GM19395 (cell line): ENCODE data around the gene HTRA2.
"Not testable (repeated sequence)": the region's sequence is repeated elsewhere in the genome, so short reads cannot be mapped to it uniquely, and the experiment has no call there.

ENCODE experiments used
- ATAC-seq: cut with Tn5 transposase; IDR thresholded peaks from one replicate; pipeline ENCODE4 v1.9.1; 2021; ENCODE audit warnings: mild to moderate bottlenecking, moderate library complexity; ENCODE audit not compliant: unreplicated experiment

HTRA2 gene

DNA sequence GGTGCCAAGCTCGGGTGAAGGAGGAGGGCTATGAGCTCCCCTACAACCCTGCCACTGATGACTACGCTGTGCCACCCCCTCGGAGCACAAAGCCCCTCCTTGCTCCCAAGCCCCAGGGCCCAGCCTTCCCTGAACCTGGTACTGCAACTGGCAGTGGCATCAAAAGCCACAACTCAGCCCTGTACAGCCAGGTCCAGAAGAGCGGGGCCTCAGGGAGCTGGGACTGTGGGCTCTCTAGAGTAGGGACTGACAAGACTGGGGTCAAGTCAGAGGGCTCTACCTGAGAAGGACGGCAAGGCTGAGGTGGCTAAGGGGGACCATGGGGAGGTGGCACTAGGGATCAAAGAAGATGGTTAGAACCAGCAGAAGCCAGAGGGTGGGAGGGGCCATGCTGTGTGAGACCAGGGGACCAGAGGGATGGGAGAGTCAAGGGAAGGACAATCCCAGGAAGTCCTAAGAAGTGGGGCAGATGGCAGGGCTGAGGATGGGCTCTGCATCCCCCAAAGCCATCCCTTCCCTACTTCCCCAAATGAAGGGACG is 27.2 kb downstream of the HTRA2 start:
- no peak for ATAC-seq

DNA sequence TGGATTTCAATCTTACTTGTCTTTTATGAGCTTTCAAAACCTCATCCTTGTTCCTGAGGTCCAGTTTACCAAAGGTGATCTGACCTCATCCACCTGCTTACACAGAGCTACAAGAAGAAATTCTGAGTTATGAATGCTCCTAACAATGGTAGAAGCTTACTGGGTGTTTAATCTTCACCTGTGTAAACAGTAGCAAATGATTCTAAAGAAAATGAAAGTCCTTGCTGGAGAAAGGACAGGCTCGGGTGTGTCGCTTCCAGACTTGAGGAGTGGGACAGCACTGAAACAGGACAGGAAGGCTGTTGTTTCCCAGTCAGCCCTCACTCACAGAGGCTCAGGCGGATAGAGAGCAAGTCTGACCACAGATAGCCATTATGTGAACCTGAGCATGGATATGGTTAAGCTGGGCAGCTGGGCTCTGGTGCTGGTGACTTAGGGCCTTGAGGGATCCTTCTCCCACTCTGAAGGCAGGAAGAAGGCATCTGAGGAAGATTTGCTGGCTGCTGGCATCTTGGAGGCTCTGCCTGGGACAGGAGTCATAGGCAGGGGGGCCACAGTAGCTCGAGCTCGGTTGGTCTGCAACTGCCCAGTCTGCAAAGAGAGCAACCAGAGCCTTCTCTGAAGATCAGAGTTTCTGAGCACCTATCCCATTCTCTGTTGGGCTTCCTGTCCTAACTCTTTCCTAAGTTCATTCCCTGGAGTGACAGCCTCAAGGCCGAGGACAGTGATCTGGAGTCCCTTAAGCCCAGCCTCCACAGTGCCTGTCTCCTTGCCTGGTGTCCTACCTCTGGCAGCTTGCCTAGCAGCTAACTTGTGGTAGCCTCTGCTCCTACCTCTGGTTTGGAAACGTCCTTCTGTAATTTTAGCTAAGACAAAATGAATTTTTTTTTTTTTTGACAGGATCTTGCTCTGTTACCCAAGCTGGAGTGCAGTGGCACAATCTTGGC is 28.8 kb downstream of the HTRA2 start:
- ATAC-seq: no peak

DNA sequence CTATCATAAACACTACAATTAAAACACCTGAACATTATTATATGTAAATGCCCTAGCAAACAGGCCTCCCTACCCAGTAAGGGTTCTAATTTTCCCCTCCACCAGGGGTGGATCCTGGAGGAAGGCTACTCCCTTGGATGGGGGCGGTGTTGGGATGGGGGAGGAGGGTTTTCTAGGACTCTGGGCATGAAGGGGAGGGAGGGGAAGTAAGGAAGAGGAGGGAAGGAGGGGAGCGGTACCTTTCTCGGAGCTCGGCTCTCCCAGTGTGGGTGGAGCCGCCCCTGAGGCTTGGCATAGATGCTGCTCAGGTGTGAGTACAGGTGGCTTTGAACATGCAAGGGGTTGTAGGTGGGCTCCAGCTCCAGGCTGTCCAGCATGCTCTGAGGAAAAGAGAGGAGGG is 30.2 kb downstream of the HTRA2 start:
- ATAC-seq: no peak

DNA sequence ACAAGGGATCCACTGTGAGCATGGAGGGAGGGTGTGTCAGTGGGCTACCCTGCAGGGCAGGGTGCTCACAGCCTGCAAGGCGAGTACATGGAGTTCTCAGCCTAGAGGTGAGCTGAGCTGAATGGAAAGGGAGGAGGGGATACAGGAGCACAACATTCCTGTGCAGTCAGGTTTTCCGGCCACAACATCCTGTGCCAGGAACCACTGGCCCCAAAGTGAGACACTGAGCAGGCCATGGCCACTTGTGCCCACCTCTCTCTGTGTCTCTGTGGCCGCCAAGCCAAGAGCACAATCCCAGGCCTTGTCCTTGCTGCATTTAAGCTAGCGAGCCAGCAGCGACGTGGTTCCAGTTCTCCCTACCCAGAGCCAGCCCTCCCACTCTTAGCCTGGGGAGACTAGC is 30.9 kb downstream of the HTRA2 start:
- ATAC-seq: no peak

DNA sequence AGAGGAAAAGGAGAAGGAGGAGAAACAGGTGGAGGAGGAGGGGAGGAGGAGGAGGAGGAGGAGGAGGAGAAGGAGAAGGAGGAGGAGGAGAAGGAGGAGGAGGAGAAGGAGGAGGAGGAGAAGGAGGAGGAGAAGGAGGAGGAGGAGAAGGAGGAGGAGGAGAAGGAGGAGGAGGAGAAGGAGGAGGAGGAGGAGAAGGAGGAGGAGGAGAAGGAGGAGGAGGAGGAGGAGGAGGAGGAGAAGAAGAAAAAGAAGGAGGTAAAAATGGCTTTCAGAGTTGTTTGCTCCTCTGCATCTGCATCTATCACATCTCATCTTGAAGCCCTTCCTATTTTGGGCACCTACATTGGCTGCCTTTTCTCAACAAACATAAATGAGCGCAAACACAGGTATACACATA is 31.3 kb downstream of the HTRA2 start:
- not testable (repeated sequence) for ATAC-seq

DNA sequence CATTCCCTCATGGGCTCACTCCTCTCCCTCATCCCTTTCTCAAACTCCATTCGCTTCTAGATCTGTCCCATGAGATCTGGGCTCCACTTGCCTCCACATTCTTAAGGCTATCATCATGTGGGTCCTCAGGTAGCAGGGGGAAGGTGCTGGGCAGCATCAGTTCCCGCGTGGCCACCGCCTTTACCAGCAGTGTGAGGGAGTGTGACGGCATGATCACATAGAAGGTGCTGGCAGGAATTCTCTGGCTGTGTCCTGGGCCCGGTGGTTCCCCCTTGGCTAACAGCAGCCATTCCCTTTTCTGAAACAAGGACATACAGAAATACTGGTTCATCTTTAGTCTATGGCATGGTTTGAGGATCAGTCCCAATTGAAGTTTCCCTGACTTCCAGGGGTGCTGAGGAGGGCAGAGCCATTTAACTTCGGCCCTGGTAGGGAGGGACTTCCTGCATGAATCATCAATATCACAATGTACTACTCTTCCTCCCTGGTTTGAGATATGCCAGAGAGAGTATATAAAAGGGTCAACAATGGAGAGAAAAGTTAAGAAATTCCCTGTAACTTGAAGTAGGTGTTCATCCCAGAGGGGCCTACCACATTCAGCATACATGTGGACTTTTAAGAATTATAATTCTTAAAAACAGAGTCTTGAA is 32.5 kb downstream of the HTRA2 start:
- ATAC-seq: no peak

DNA sequence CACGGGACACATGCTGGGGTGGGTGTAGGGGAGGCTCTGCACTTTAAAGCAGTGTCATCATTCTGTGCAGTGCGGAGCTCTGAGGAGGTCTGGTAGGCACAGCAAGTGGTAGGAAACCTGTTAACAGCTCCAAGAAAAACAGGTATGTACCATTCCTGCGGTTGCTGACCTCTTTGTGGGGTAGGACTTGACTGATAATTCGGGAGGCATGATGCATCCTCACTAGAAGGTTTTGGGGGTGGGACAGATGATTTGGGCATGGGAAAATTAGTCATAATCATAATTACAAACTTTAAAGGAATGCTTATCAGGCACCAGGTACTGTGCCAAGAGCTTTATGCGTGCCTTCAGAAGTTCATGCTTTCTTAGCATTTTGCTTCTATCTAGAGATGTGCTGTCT is 34.5 kb downstream of the HTRA2 start:
- ATAC-seq: no peak

DNA sequence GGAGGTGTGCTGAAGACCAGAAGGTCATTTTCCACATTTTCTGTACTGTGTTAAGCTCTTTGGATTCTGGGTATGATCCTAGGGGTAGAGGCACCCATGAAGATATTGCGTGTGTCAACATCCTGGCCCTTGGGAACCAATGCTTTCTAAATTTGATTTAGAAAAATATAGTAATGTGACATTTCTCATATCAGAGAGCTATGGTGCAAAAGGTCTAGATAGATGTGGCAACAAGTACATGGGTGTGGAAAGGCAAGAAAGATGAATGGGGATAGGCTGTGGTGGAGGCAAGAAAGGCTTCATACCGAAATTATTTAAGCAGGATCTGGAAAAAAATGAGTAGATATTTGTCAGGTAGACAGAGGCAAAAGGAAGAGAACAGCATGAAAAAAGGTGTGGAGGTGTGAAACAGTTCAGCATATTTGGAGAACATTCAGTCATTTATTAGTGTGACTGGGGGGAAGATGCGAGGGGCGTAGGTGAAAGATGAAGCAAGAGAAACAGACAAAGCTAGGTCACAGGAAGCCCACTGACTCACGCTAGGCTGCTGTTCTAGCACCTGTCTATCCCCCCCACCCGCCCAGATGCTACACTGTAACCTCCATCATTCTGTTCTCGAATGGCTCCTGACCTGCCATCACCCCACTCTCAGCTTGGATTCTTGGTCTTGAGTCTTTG is 36.5 kb downstream of the HTRA2 start:
- ATAC-seq: no peak

DNA sequence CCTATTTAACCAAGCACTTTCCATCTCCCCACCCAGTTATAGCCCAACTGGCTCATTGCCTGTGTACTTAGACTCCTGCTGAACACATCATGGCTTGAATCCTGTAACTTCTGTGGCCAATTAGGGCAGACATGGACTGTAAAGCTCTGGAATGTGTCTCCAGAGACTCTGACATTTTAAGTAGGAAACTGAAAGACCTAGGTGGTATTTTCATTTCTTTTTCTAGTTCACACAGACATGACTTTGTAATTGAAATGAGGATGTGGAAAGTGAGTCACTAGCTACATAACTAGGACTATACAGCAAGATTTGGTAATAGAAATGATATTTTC is 37.0 kb downstream of the HTRA2 start:
- ATAC-seq: no peak

DNA sequence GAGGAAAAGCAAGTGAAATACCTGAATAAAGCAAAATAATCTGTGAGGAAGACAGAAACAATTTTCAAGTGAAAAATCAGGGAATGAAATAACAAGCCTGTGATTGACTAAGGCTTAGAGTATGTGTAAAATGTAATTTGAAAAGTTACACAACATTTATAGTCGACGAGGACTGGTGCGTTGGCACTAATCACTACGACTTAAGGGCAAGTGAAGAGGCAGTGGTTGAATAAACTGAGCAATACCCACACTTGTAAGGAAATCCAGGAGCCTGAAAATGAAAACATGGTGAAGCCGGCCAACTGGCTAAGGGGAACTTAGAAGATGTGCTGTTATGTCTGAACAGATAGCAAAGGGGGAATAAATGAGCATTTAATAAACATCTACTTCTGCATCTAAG is 38.1 kb downstream of the HTRA2 start:
- no peak for ATAC-seq

DNA sequence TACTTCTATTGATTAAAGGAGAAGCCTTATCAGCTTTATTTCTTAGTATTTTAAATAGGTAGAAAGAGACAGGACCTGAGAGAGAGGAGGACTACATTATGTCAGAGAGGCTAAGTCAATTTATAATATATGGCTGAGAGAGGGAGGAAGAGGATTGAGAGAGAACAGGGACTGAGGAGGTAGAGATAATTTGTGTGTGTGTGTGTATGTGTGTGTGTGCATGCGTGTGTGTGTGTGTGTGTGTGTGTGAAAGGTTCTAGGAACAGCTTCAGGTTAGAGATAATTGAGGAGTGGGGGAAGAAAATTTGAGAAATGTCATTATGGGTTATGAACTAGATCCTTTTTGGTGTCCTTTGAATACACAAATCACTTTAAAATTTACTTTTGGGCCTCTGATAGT is 40.0 kb downstream of the HTRA2 start:
- ATAC-seq: no peak

DNA sequence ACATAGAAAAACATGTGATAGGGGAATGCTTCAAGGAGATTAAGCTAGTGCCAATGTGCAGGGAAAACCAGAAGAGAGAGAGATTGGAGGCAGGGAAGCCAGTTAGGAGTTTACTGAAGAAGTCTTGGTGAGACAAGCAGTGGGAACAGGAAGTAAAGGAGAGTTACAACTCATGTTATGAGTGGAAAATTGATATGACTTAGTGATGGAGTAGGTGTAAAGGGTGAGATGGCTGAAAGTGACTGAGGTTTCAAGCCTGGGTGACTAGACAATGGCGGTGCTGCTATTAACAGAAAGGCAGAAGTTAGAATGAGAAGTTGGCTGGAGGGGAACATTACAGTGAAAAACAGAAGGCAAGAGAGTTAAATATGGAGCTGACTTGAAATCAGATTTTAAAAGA is 41.3 kb downstream of the HTRA2 start:
- ATAC-seq: peak; percentile 63

DNA sequence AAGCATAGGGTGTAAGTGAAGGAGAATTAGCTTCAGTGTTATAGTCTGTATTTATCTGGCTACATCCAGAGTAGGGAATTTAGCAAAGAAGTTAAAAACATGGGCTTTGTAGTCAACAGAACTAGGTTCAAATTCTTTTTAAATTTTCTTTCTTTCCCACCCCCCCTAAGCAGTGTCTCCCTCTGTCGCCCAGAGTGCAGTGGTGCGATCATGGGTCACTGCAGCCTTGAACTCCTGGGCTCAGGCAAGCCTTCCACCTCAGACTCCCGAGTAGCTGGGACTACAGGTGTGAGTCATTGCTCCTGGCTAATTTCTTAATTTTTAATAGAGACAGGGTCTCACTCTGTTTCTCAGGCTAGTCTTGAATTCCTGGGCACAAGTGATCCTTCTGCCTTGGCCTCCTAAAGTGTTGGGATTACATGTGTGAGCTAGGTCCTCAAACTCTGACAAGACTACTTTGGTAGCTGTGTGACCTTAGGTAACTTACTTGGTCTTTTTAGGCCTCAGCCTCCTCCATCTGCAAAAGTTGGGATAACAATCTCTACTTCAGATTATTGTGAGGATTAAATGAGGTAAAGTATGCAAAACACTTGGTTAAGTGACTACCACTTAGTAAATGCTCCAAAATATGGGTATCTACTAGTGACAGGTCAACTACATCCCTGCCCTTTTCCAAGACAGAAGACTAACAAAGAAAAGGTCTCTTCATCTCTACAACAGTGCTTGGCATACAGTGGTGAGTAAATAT is 42.6 kb downstream of the HTRA2 start:
- no peak for ATAC-seq

DNA sequence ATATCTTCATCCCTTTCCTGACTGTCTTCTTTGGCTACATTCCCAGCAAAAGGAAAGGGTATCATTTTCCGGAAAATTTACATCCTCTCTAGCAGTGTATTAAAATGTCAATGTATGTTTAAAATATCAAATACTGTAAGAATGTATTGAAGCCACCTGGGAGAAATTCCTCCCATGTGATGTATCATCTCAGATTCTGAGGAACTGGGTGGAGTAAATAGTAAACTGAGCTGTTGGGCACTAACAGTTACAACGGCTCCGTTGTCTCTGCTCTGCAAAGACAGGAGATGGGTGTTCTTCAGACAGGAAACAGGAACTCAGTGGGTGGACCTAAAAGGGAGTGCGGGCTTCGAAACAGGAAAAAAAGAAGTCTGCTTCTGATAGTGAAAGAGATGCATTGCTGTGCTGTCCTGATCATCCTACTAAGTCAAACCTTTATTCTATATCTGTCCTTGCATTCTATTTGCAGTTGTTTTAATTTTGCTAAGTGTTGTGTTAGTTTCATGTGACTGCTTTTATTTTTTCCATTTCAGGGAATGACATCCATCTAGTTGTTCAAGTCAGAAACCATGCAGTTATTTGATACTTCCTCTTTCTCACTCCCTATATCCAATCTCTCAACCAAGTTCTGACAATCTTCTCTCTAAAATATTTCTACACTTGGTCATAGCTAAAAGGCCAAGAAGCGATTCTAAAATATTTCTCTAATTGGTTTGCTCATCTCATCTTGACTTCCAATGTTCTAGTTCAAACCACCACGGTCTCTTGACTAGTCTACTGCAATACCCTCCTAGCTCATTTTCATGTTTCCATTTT is 44.2 kb downstream of the HTRA2 start:
- peak; percentile 51 for ATAC-seq

DNA sequence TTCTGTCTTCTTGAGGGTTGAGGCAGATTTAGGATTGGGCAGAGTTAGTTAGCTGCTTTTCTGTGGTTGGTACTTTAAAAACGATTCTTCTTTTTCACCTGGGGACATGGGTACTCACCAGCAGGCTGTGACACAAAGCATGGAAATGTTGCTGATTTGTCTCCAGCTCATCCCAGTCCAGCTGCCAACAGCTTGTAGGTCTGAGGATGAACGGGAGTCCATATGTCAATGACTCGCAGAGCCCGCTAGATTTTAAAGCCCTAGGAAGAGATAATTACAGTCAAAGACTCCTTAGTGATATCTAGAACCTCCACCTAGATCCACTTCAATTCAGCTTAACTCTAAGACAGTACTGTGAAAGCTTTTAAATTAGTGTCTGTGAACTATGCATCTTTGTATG is 45.6 kb downstream of the HTRA2 start:
- no peak for ATAC-seq

DNA sequence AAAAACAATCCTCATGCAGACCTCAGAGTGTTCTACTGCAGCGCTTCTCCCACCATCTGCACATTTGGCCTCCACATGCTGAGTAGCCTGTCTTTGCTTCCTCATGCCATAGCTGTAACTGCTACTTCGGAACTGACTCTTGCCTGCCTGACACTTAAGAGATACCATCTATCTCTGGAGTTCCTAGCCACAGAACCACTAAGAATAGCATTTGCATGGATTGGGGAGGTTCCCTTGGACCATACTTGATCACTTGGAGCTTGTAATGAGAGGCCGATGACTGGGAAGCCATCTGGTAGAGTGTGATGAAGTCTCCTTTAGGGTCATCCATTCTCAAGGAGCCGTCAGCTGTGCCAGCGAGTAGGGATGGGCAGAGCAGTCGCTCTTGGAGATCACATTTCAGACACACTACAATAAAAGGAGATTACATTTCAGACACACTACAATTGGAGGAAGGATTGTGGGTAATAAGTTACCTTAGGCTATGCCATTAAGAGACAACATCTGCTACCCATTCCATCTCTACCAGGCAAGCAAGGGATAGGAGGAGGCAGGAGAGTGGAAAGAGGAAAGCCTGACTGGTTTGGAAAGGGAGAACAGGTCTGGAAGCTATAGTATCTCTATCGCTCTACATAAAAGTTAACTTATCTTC is 46.6 kb downstream of the HTRA2 start:
- no peak for ATAC-seq

DNA sequence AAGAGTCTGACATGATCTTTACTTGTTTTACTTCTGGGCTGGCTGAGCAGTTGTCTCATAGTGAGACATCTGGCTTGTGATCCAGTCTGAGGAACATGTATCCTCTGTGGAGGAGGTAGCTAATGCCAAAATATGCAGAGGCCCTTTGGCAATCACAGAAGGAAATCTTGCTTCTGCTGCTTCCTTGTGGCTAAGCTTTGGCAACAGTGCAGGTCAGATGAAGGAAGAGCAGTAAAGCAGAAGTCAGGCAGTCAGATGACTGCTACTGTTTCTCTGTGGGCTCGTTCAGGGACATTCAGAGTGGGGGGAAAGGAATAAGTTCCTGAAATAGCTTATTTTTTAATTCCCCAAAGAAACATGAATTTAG is 47.1 kb downstream of the HTRA2 start:
- no peak for ATAC-seq

DNA sequence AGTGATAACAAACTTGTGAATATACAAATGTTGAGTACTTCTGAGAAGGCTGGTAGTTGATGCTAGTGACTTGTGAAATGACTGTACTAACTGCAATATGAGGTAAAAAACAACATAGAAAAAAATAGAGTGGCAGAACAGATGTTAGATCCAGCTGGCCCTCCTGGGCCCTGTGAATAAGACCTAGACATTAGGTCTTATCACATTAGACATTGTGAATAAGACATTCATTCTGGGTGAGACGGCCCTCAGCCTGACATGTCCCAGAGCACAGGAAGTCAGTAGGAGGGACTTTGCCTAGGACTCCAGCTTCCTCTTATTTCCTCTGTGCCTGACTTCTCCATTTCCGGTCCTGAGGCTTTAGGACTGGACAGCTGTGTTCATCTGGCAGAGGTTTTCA is 47.7 kb downstream of the HTRA2 start:
- ATAC-seq: peak; percentile 41

DNA sequence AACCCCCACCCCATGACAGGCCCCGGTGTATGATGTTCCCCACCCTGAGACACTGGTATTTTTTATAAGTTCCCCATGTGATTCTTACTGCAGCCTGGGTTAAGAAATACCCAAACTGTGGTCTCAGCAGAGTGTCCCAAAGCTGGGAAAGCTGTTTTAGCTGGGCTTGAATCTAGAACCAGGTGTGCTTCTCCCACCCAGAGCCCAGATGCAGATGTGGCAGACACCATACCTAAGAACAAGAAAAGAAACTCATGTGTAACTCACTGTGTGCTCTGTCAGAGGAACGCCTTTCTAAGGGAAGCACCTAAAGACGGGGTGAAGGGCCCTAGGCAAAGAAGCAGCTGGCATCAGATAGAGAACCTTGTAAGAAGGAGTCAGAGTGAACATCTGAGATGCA is 48.7 kb downstream of the HTRA2 start:
- no peak for ATAC-seq

DNA sequence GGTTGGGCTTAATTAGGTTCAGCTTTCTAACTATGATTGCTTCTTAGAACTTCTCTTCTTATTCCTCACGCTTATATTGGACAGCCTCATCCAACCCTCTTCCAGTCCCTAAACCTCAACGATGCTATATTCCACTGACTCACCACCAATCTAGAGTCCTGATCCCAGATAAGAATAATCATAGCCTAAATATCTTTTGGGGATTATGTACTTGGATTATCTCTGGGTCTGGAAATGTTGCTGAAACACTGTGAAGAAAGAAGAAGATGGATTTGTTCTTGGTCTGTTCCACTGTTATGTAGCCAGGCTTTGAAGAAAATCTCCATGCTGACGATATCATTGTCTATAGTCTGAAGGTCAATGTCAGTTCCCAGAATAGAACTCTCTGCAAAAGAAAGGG is 51.7 kb downstream of the HTRA2 start:
- ATAC-seq: no peak
